Measurements from ENCODE around the gene DNM1L.

DNA sequence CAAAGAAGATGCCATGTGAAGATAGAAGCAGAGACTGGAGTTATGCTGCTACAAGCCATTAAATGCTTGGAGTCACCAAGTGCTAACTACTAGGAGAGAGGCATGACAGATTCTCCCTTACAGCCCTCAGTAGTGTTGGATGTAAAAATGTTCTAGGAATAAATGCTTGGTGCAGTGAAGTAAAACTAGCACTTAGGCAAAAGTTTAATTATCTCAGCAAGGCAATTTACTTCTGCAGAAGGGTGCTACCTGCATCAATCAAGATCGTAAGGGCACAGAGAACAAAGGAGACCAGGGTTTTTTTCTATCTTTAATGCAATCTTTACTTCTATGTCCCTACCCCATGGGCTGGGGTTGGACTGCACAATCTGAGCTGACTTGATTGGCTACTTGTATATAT, 9.5 kb upstream of the DNM1L start:
- TF ChIP-seq, protein P1, sequence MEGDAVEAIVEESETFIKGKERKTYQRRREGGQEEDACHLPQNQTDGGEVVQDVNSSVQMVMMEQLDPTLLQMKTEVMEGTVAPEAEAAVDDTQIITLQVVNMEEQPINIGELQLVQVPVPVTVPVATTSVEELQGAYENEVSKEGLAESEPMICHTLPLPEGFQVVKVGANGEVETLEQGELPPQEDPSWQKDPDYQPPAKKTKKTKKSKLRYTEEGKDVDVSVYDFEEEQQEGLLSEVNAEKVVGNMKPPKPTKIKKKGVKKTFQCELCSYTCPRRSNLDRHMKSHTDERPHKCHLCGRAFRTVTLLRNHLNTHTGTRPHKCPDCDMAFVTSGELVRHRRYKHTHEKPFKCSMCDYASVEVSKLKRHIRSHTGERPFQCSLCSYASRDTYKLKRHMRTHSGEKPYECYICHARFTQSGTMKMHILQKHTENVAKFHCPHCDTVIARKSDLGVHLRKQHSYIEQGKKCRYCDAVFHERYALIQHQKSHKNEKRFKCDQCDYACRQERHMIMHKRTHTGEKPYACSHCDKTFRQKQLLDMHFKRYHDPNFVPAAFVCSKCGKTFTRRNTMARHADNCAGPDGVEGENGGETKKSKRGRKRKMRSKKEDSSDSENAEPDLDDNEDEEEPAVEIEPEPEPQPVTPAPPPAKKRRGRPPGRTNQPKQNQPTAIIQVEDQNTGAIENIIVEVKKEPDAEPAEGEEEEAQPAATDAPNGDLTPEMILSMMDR (IDR thresholded peaks at IDR 0.05 in 2 of 3, conservative IDR thresholded peaks at IDR 0.05 in 1 of 3; ENCODE audit: control insufficient read depth in 2 of 3, extremely low read depth in 1 of 3, insufficient read depth in 1 of 3, low read depth in 3 of 3, low read length in 3 of 3) = no peak
- TF ChIP-seq EP300 (IDR thresholded peaks at IDR 0.05; ENCODE audit: borderline replicate concordance in 1 of 2, control insufficient read depth in 1 of 2, low read depth in 2 of 2, low read length in 2 of 2) (no peak), RFX5 (IDR thresholded peaks at IDR 0.05; ENCODE audit: low read depth, low read length) (no peak), CHD4 (IDR thresholded peaks at IDR 0.05) (no peak), SMC3 (IDR thresholded peaks at IDR 0.05; ENCODE audit: borderline replicate concordance, low read length) (no peak), SP1 (IDR thresholded peaks at IDR 0.05; ENCODE audit: low read depth, low read length) (no peak), RAD21 (IDR thresholded peaks at IDR 0.05; ENCODE audit: insufficient read depth, low read depth, low read length) (no peak), BACH1 (IDR thresholded peaks at IDR 0.05; ENCODE audit: borderline replicate concordance) (no peak), BRCA1 (IDR thresholded peaks at IDR 0.05; ENCODE audit: low read depth, low read length) (no peak), JUND (IDR thresholded peaks at IDR 0.05; ENCODE audit: low read depth, low read length) (no peak), POLR2AphosphoS5 (IDR thresholded peaks at IDR 0.05; ENCODE audit: low read length) (no peak)
- TF ChIP-seq, protein P2, sequence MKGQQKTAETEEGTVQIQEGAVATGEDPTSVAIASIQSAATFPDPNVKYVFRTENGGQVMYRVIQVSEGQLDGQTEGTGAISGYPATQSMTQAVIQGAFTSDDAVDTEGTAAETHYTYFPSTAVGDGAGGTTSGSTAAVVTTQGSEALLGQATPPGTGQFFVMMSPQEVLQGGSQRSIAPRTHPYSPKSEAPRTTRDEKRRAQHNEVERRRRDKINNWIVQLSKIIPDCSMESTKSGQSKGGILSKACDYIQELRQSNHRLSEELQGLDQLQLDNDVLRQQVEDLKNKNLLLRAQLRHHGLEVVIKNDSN (IDR thresholded peaks at IDR 0.05; ENCODE audit: borderline replicate concordance, extremely low read length, insufficient read depth, low read depth, low read length) = no peak
- TF ChIP-seq, protein P3, sequence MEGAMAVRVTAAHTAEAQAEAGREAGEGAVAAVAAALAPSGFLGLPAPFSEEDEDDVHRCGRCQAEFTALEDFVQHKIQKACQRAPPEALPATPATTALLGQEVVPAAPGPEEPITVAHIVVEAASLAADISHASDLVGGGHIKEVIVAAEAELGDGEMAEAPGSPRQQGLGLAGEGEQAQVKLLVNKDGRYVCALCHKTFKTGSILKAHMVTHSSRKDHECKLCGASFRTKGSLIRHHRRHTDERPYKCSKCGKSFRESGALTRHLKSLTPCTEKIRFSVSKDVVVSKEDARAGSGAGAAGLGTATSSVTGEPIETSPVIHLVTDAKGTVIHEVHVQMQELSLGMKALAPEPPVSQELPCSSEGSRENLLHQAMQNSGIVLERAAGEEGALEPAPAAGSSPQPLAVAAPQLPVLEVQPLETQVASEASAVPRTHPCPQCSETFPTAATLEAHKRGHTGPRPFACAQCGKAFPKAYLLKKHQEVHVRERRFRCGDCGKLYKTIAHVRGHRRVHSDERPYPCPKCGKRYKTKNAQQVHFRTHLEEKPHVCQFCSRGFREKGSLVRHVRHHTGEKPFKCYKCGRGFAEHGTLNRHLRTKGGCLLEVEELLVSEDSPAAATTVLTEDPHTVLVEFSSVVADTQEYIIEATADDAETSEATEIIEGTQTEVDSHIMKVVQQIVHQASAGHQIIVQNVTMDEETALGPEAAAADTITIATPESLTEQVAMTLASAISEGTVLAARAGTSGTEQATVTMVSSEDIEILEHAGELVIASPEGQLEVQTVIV (IDR thresholded peaks at IDR 0.05; ENCODE audit: borderline replicate concordance, partially characterized antibody) = no peak
- TF ChIP-seq, protein P4, sequence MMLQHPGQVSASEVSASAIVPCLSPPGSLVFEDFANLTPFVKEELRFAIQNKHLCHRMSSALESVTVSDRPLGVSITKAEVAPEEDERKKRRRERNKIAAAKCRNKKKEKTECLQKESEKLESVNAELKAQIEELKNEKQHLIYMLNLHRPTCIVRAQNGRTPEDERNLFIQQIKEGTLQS (IDR thresholded peaks at IDR 0.05; ENCODE audit: borderline replicate concordance, extremely low read depth, low read depth, low read length) = no peak

All from GM12878 (cell line).